ENCODE results near the gene INHBE. TPM values are rescaled to one million over a fixed set of nuclear protein-coding genes. Genes with fewer than 3 reads are reported as not detected.

Gene INHBE
- polyA plus RNA-seq, 3 donors = not detected

DNA sequence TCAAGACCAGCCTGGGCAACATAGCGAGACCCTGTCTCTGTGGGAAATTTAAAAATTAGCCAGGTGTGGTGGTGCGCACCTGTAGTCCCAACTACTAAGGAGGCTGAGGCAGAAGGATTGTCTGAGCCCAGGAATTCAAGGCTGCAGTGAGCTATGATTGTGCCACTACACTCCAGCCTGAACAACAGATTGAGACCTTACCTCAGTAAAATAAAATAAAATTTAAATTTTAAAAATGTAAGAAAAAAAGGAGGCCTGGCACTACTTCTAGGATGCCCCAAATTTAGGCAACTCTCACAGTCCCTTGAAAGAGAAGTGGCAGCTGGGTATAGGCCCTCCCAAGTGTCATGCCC is 918 bp upstream of the INHBE start:
- DNase-seq = no peak
- Histone ChIP-seq H3K4me2 (replicated peaks; ENCODE audit: extremely low read depth, low read length, poor library complexity, severe bottlenecking) (no peak overlapping the region), H3K36me3 (replicated peaks in 1 of 2; ENCODE audit: control insufficient read depth in 1 of 2, insufficient read depth in 2 of 2, low read length in 2 of 2) (no peaks in the 10 kb centered on the region), H3K27me3 (ENCODE audit: control insufficient read depth in 2 of 2, insufficient read depth in 2 of 2, low read length in 2 of 2) (no peaks in the 10 kb centered on the region), H3K4me3 (replicated peaks in 1 of 3; ENCODE audit: low read depth in 2 of 3, low read length in 3 of 3) (no peak overlapping the region), H3K4me1 (ENCODE audit: control insufficient read depth in 1 of 2, insufficient read depth in 2 of 2, low read length in 2 of 2) (peaks cover 13 to 20% of the 10 kb centered on the region in 2 donors), H3K79me2 (ENCODE audit: insufficient read depth, low read length) (no peaks in the 10 kb centered on the region), H2AFZ (ENCODE audit: insufficient read depth, low read depth, low read length, poor library complexity, severe bottlenecking) (no peak overlapping the region), H3K9ac (ENCODE audit: insufficient read depth, low read length, poor library complexity, severe bottlenecking) (no peak overlapping the region), H3K27ac (ENCODE audit: low read depth in 1 of 2, low read length in 2 of 2) (no peak overlapping the region), H3K9me3 (replicated peaks in 1 of 2; ENCODE audit: control insufficient read depth in 1 of 2, insufficient read depth in 1 of 2, low read length in 2 of 2) (no peaks in the 10 kb centered on the region), H4K20me1 (ENCODE audit: insufficient read depth, low read length) (no peaks in the 10 kb centered on the region)
- Mint-ChIP-seq H3K9me3 (peaks cover 0 to 2% (median 0%) of the 10 kb centered on the region in 7 donors), H3K27ac (peak overlapping the region in 1 of 7 donors; percentile 30), H3K27me3 (ENCODE audit: low read depth in 3 of 3) (peaks cover 6 to 15% (median 7%) of the 10 kb centered on the region in 3 donors), H3K4me1 (peaks cover 23% of the 10 kb centered on the region), H3K4me3 (no peak overlapping the region), H3K36me3 (no peaks in the 10 kb centered on the region)
- TF ChIP-seq, protein P1, sequence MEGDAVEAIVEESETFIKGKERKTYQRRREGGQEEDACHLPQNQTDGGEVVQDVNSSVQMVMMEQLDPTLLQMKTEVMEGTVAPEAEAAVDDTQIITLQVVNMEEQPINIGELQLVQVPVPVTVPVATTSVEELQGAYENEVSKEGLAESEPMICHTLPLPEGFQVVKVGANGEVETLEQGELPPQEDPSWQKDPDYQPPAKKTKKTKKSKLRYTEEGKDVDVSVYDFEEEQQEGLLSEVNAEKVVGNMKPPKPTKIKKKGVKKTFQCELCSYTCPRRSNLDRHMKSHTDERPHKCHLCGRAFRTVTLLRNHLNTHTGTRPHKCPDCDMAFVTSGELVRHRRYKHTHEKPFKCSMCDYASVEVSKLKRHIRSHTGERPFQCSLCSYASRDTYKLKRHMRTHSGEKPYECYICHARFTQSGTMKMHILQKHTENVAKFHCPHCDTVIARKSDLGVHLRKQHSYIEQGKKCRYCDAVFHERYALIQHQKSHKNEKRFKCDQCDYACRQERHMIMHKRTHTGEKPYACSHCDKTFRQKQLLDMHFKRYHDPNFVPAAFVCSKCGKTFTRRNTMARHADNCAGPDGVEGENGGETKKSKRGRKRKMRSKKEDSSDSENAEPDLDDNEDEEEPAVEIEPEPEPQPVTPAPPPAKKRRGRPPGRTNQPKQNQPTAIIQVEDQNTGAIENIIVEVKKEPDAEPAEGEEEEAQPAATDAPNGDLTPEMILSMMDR (IDR thresholded peaks at IDR 0.05) = no peak
- intact Hi-C loops (cut with micrococcal nuclease) = loop anchor here (5.0 to 10.0 kb wide), 3 partner anchors 147 to 192 kb away; no protein-coding TSS in a partner anchor
- 100% methylated on average over 2 of the region's 2 CpGs for WGBS (ENCODE audit: insufficient coverage)

GRCh38 chr12:57455374-57456144 is 452 bp downstream of the INHBE start:
- Histone ChIP-seq H3K36me3 (replicated peaks in 1 of 2; ENCODE audit: control insufficient read depth in 1 of 2, insufficient read depth in 2 of 2, low read length in 2 of 2) (no peaks in the 10 kb centered on the region), H3K9me3 (replicated peaks in 1 of 2; ENCODE audit: control insufficient read depth in 1 of 2, insufficient read depth in 1 of 2, low read length in 2 of 2) (no peaks in the 10 kb centered on the region), H3K4me3 (replicated peaks in 1 of 3; ENCODE audit: low read depth in 2 of 3, low read length in 3 of 3) (no peak overlapping the region), H3K27ac (ENCODE audit: low read depth in 1 of 2, low read length in 2 of 2) (no peak overlapping the region), H2AFZ (ENCODE audit: insufficient read depth, low read depth, low read length, poor library complexity, severe bottlenecking) (peak overlapping the region; percentile 49), H3K4me2 (replicated peaks; ENCODE audit: extremely low read depth, low read length, poor library complexity, severe bottlenecking) (no peak overlapping the region), H4K20me1 (ENCODE audit: insufficient read depth, low read length) (no peaks in the 10 kb centered on the region), H3K9ac (ENCODE audit: insufficient read depth, low read length, poor library complexity, severe bottlenecking) (no peak overlapping the region), H3K79me2 (ENCODE audit: insufficient read depth, low read length) (no peaks in the 10 kb centered on the region), H3K27me3 (ENCODE audit: control insufficient read depth in 2 of 2, insufficient read depth in 2 of 2, low read length in 2 of 2) (peaks cover 3 to 4% of the 10 kb centered on the region in 2 donors), H3K4me1 (ENCODE audit: control insufficient read depth in 1 of 2, insufficient read depth in 2 of 2, low read length in 2 of 2) (peaks cover 19 to 34% of the 10 kb centered on the region in 2 donors)
- Mint-ChIP-seq H3K4me3 (peak overlapping the region; percentile 50 to 75), H3K36me3 (peaks cover 0 to 2% of the 10 kb centered on the region in 2 donors), H3K27me3 (ENCODE audit: low read depth in 3 of 3) (peaks cover 8 to 23% (median 17%) of the 10 kb centered on the region in 3 donors), H3K4me1 (peaks cover 33% of the 10 kb centered on the region), H3K27ac (peak overlapping the region in 2 of 7 donors; percentile 54 to 88), H3K9me3 (peaks cover 0 to 4% (median 0%) of the 10 kb centered on the region in 7 donors)
- 72% methylated on average over 7 of the region's 10 CpGs for WGBS (ENCODE audit: insufficient coverage)
- no peak for DNase-seq
- intact Hi-C loops (cut with micrococcal nuclease) = loop anchor here (5.0 to 10.0 kb wide), 2 partner anchors 151 to 177 kb away; partner anchors contain the start of gene B4GALNT1 (in 1 of the 2)
- TF ChIP-seq, protein P1 (IDR thresholded peaks at IDR 0.05) = no peak
